Measurements from ENCODE around the gene ACVRL1.
"Not testable (repeated sequence)": the region's sequence is repeated elsewhere in the genome, so short reads cannot be mapped to it uniquely, and the experiment has no call there.

The ACVRL1 gene

GRCh38 chr12:51874486-51874885, 32.8 kb upstream of the ACVRL1 start:
- H3K27me3 ChIP-seq (replicated peaks): peaks cover 11% of the 10 kb centered on the region
- no peak overlapping the region for H3K27ac ChIP-seq
- no peak overlapping the region for H3K4me3 ChIP-seq (ENCODE audit: low read depth, low read length)
- H3K36me3 ChIP-seq (replicated peaks): no peaks in the 10 kb centered on the region
- TF ChIP-seq CTCF (IDR thresholded peaks at IDR 0.05; ENCODE audit: low read depth, low read length, missing control alignments): no peak
- in situ Hi-C loops (cut with HindIII; ENCODE audit: low pct_ligation_motif_present, low sequenced_read_pairs): no loop called here
- DNase-seq: no peak

- H3K36me3 ChIP-seq (replicated peaks): no peaks in the 10 kb centered on the region
- no peak overlapping the region for H3K4me3 ChIP-seq (ENCODE audit: low read depth, low read length)
- no peaks in the 10 kb centered on the region for H3K27me3 ChIP-seq (replicated peaks)
- TF ChIP-seq CTCF (IDR thresholded peaks at IDR 0.05; ENCODE audit: low read depth, low read length, missing control alignments): no peak
- no peak overlapping the region for H3K27ac ChIP-seq
- DNase-seq: no peak
- in situ Hi-C loops (cut with HindIII; ENCODE audit: low pct_ligation_motif_present, low sequenced_read_pairs): no loop called here
Observed at GRCh38 chr12:51879102-51879501, 28.2 kb upstream of the ACVRL1 start.

GRCh38 chr12:51883295-51883694, 24.0 kb upstream of the ACVRL1 start:
- no peak for DNase-seq
- Histone ChIP-seq H3K27me3 (replicated peaks) (no peaks in the 10 kb centered on the region), H3K27ac (no peak overlapping the region), H3K36me3 (replicated peaks) (no peaks in the 10 kb centered on the region), H3K4me3 (ENCODE audit: low read depth, low read length) (no peak overlapping the region)
- in situ Hi-C loops (cut with HindIII; ENCODE audit: low pct_ligation_motif_present, low sequenced_read_pairs): no loop called here
- no peak for TF ChIP-seq CTCF (IDR thresholded peaks at IDR 0.05; ENCODE audit: low read depth, low read length, missing control alignments)

GRCh38 chr12:51883998-51884675, 23.2 kb upstream of the ACVRL1 start:
- no peaks in the 10 kb centered on the region for H3K27me3 ChIP-seq (replicated peaks)
- no peak for TF ChIP-seq CTCF (IDR thresholded peaks at IDR 0.05; ENCODE audit: low read depth, low read length, missing control alignments)
- in situ Hi-C loops (cut with HindIII; ENCODE audit: low pct_ligation_motif_present, low sequenced_read_pairs): no loop called here
- H3K27ac ChIP-seq: no peak overlapping the region
- H3K36me3 ChIP-seq (replicated peaks): no peaks in the 10 kb centered on the region
- DNase-seq: no peak
- H3K4me3 ChIP-seq (ENCODE audit: low read depth, low read length): no peak overlapping the region

- no peak for TF ChIP-seq CTCF (IDR thresholded peaks at IDR 0.05; ENCODE audit: low read depth, low read length, missing control alignments)
- DNase-seq: no peak
- Histone ChIP-seq H3K36me3 (replicated peaks) (no peaks in the 10 kb centered on the region), H3K27me3 (replicated peaks) (no peaks in the 10 kb centered on the region), H3K4me3 (ENCODE audit: low read depth, low read length) (no peak overlapping the region), H3K27ac (no peak overlapping the region)
- in situ Hi-C loops (cut with HindIII; ENCODE audit: low pct_ligation_motif_present, low sequenced_read_pairs): no loop called here
Observed at GRCh38 chr12:51884676-51885229, 22.6 kb upstream of the ACVRL1 start.

- DNase-seq; H3K36me3 ChIP-seq (replicated peaks); H3K27me3 ChIP-seq (replicated peaks); in situ Hi-C loops (cut with HindIII; ENCODE audit: low pct_ligation_motif_present, low sequenced_read_pairs); H3K4me3 ChIP-seq (ENCODE audit: low read depth, low read length): not testable (repeated sequence)
- peak overlapping the region; percentile 41 for H3K27ac ChIP-seq
Observed at GRCh38 chr12:51885294-51886020, 21.8 kb upstream of the ACVRL1 start.
